Thyroid gland (tissue), 4 donors: ENCODE data around the gene TMEM252.

Experiments used
- POLR2A ChIP-seq, 2 donors: fragments of 450-650 bp; IDR thresholded peaks; one replicate each; pipeline ENCODE4 v1.6.1; 2017; ENCODE audit warnings: antibody characterized with exemption in 2 of 2, mild to moderate bottlenecking in 2 of 2, moderate library complexity in 1 of 2
- TF ChIP-seq, protein P1 (sequence below), 6 experiments: fragments of 200-600 bp in 3 of 6; fragments of 450-650 bp in 3 of 6; sonication (generic) in 3 of 6; IDR thresholded peaks; one replicate each; pipeline ENCODE4 v1.5.1; 2016 to 2019; ENCODE audit warnings: antibody characterized with exemption in 6 of 6, mild to moderate bottlenecking in 2 of 6, inconsistent platforms in 1 of 6, moderate library complexity in 1 of 6

DNA sequence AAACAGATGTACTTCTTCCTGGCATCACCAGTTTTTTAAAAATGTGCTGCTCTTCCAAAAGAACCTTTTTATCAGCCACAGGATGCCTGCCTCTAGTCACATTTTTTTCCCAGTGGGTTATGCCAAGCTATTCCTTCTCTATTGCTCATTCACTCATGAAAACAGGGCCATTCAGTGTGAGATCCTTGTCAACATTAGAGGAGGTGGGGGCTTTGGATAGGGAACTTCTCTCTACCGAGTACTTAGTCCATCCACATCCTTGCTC is 3.1 kb downstream of the TMEM252 start:
- TF ChIP-seq, protein P1, sequence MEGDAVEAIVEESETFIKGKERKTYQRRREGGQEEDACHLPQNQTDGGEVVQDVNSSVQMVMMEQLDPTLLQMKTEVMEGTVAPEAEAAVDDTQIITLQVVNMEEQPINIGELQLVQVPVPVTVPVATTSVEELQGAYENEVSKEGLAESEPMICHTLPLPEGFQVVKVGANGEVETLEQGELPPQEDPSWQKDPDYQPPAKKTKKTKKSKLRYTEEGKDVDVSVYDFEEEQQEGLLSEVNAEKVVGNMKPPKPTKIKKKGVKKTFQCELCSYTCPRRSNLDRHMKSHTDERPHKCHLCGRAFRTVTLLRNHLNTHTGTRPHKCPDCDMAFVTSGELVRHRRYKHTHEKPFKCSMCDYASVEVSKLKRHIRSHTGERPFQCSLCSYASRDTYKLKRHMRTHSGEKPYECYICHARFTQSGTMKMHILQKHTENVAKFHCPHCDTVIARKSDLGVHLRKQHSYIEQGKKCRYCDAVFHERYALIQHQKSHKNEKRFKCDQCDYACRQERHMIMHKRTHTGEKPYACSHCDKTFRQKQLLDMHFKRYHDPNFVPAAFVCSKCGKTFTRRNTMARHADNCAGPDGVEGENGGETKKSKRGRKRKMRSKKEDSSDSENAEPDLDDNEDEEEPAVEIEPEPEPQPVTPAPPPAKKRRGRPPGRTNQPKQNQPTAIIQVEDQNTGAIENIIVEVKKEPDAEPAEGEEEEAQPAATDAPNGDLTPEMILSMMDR (IDR thresholded peaks at IDR 0.05) = no peak
- no peak for TF ChIP-seq POLR2A (IDR thresholded peaks at IDR 0.05)
